ENCODE data around the gene OLIG1. TPM values are rescaled to one million over a fixed set of nuclear protein-coding genes. Genes with fewer than 3 reads are reported as not detected.

OLIG1 gene
- total and polyA plus RNA-seq, 10 donors, result 0.02 to 1.8 (median 0.58) TPM; not detected in 2

DNA sequence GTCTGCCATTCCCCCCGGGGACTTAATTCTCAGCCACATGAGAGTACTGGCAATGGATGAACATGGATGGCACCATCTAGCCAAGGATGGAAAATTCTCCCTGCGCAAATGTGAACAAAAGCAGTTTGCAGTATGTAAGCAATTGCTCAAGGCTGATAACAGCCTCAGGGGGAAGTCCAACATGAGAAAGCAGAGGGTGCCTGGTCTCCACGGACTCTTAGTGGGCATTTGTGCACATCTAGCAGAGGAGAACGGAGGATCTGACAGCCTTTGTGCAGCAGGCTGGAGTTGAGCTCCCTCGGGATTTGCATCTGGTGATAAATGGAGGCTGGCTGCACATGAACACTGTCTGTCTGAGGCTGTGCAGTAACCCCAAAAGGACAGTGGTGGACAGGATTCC, 13.9 kb upstream of the OLIG1 start:
- Histone ChIP-seq H3K4me1 (peaks cover 0 to 41% (median 23%) of the 10 kb centered on the region in 6 donors), H3K27ac (no peak overlapping the region), H3K4me3 (no peak overlapping the region), H3K27me3 (replicated peaks in 1 of 7) (peaks cover 0 to 19% (median 0%) of the 10 kb centered on the region in 7 donors), H3K9me3 (no peaks in the 10 kb centered on the region), H3K36me3 (no peaks in the 10 kb centered on the region)
- 59 to 80% (median 71%) methylated on average over 5 of the region's 5 CpGs for WGBS, 5 donors
- TF ChIP-seq POLR2AphosphoS5 (IDR thresholded peaks at IDR 0.05), result no peak
- TF ChIP-seq POLR2A (IDR thresholded peaks at IDR 0.05), result no peak
- TF ChIP-seq, protein P1, sequence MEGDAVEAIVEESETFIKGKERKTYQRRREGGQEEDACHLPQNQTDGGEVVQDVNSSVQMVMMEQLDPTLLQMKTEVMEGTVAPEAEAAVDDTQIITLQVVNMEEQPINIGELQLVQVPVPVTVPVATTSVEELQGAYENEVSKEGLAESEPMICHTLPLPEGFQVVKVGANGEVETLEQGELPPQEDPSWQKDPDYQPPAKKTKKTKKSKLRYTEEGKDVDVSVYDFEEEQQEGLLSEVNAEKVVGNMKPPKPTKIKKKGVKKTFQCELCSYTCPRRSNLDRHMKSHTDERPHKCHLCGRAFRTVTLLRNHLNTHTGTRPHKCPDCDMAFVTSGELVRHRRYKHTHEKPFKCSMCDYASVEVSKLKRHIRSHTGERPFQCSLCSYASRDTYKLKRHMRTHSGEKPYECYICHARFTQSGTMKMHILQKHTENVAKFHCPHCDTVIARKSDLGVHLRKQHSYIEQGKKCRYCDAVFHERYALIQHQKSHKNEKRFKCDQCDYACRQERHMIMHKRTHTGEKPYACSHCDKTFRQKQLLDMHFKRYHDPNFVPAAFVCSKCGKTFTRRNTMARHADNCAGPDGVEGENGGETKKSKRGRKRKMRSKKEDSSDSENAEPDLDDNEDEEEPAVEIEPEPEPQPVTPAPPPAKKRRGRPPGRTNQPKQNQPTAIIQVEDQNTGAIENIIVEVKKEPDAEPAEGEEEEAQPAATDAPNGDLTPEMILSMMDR (IDR thresholded peaks at IDR 0.05 in 8 of 11, conservative IDR thresholded peaks at IDR 0.05 in 3 of 11), result no peak
- intact Hi-C loops (cut with DNase I; ENCODE audit: low total_unique reads), result no loop called here
- no peak for DNase-seq

- 89 to 92% (median 91%) methylated on average over 8 to 11 of the region's 11 CpGs for WGBS, 5 donors
- Histone ChIP-seq H3K27me3 (replicated peaks in 1 of 7) (peaks cover 0 to 30% (median 0%) of the 10 kb centered on the region in 7 donors), H3K9me3 (no peaks in the 10 kb centered on the region), H3K36me3 (no peaks in the 10 kb centered on the region), H3K4me3 (no peak overlapping the region), H3K27ac (no peak overlapping the region), H3K4me1 (peaks cover 0 to 41% (median 23%) of the 10 kb centered on the region in 6 donors)
- TF ChIP-seq, protein P1 (IDR thresholded peaks at IDR 0.05 in 8 of 11, conservative IDR thresholded peaks at IDR 0.05 in 3 of 11), result no peak
- no peak for DNase-seq
- intact Hi-C loops (cut with DNase I; ENCODE audit: low total_unique reads), result no loop called here
These were observed 12.5 kb upstream of the OLIG1 start for GRCh38 chr21:33057385-33057940.

- H3K27ac ChIP-seq, result peak overlapping the region in 6 of 8 donors; percentile 54 to 86 (median 80)
- intact Hi-C loops (cut with DNase I; ENCODE audit: low total_unique reads), result no loop called here
These were observed 11.4 kb upstream of the OLIG1 start for GRCh38 chr21:33058527-33058926.

GRCh38 chr21:33058957-33059356, 11.0 kb upstream of the OLIG1 start:
- TF ChIP-seq POLR2AphosphoS5 (IDR thresholded peaks at IDR 0.05) (no peak), POLR2A (IDR thresholded peaks at IDR 0.05) (no peak)
- TF ChIP-seq, protein P1 (IDR thresholded peaks at IDR 0.05 in 8 of 11, conservative IDR thresholded peaks at IDR 0.05 in 3 of 11), result no peak
- H3K36me3 ChIP-seq, result no peaks in the 10 kb centered on the region
- intact Hi-C loops (cut with DNase I; ENCODE audit: low total_unique reads), result no loop called here
- peak overlapping the region in 7 of 8 donors; percentile 54 to 86 (median 77) for H3K27ac ChIP-seq
- peaks cover 0 to 50% (median 23%) of the 10 kb centered on the region in 6 donors for H3K4me1 ChIP-seq
- H3K9me3 ChIP-seq, result no peaks in the 10 kb centered on the region
- WGBS, 5 donors, result 29 to 47% (median 41%) methylated on average over 6 of the region's 6 CpGs
- H3K4me3 ChIP-seq, result peak overlapping the region in 1 of 8 donors; percentile 8
- peaks cover 0 to 45% (median 11%) of the 10 kb centered on the region in 7 donors for H3K27me3 ChIP-seq (replicated peaks in 1 of 7)
- no peak for DNase-seq

More at GRCh38 chr21:33058527-33058926, 11.4 kb upstream of the OLIG1 start:
- H3K9me3 ChIP-seq, result no peaks in the 10 kb centered on the region
- WGBS, 5 donors, result 62 to 84% (median 74%) methylated on average over 6 of the region's 6 CpGs
- no peaks in the 10 kb centered on the region for H3K36me3 ChIP-seq
- peaks cover 0 to 41% (median 7%) of the 10 kb centered on the region in 7 donors for H3K27me3 ChIP-seq (replicated peaks in 1 of 7)
- H3K4me1 ChIP-seq, result peaks cover 0 to 45% (median 23%) of the 10 kb centered on the region in 6 donors
- no peak for DNase-seq
- H3K4me3 ChIP-seq, result peak overlapping the region in 1 of 8 donors; percentile 8
- TF ChIP-seq POLR2AphosphoS5 (IDR thresholded peaks at IDR 0.05) (no peak), POLR2A (IDR thresholded peaks at IDR 0.05) (no peak)
- TF ChIP-seq, protein P1 (IDR thresholded peaks at IDR 0.05 in 8 of 11, conservative IDR thresholded peaks at IDR 0.05 in 3 of 11), result no peak

Measured in spleen (tissue), 11 donors.